ENCODE results near the gene CD300LG. TPM values are rescaled to one million over a fixed set of nuclear protein-coding genes. Genes with fewer than 3 reads are reported as not detected.

The CD300LG gene
- total and polyA plus RNA-seq, 2 experiments from 2014 or later, result not detected

DNA sequence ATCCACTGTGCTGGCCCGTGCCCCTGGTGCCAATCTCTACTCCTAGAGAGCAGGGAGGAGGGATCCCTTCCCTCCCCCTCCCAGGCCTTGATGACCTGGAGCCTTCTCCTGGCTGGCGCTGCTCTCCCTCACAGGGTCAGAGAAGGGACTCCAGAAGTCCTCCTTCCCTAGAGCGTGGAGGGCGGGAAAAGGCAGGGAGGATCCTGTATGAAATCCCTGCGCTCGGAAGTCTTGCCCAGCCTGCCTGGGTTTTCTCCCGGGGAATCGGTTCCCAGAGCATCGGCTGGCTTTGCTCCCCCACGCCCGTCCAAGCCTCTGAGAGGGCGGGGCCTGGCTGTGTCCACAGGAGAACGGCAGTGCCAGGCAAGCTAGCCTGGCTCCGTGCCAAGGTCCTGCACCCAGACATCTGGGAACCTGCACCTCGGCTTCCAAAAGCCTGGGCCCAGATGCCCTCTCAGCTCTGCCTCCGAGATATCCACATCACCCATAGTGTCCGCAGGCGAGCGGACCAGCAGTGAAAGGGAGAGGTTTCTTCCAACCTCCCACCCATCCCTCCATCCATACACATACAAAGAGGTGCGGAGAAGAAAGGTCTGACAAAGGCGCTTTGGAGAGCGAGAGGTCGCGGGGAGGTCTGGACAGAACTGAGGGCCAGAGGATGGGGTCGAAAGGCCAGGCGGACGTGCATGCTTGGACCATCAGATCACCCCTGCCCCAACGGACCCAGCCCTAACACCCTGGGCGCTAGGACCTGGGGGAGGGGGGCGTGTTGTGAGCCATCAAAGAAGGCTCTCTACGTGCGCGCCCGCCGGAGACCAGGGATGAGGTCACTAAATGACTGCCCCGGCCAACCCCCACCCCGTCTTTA, 59.2 kb downstream of the CD300LG start:
- Mint-ChIP-seq H3K36me3 (ENCODE audit: low read depth) (no peaks in the 10 kb centered on the region), H3K27me3 (ENCODE audit: insufficient read depth, low read depth, poor library complexity) (peaks cover 35% of the 10 kb centered on the region), H3K4me3 (peak overlapping the region; percentile 72), H3K27ac (no peak overlapping the region), H3K9me3 (no peaks in the 10 kb centered on the region), H3K4me1 (peaks cover 33% of the 10 kb centered on the region)
- Histone ChIP-seq H3K4me3 (peak overlapping the region; percentile 90), H3F3A (replicated peaks; ENCODE audit: low read depth) (no peaks in the 10 kb centered on the region), H3K4me1 (ENCODE audit: insufficient read depth) (peaks cover 33% of the 10 kb centered on the region), H3K79me2 (replicated peaks; ENCODE audit: insufficient read depth) (no peaks in the 10 kb centered on the region), H3K27ac (ENCODE audit: low read depth) (no peak overlapping the region), H3K36me3 (ENCODE audit: insufficient read depth) (no peaks in the 10 kb centered on the region), H2AFZ (peak overlapping the region; percentile 100), H3K4me2 (peak overlapping the region; percentile 99), H4K20me1 (replicated peaks; ENCODE audit: insufficient read depth) (no peaks in the 10 kb centered on the region; the same call in 1 of the 2 replicates), H3K27me3 (ENCODE audit: insufficient read depth) (peaks cover 57% of the 10 kb centered on the region), H3K9me2 (ENCODE audit: insufficient read depth) (no peaks in the 10 kb centered on the region)
- ATAC-seq, result peak; percentile 75
- DNase-seq (ENCODE audit: low spot score), result peak; percentile 96
- no peak for TF ChIP-seq POLR2AphosphoS5 (IDR thresholded peaks at IDR 0.05; ENCODE audit: low read depth)
- TF ChIP-seq, protein P1, sequence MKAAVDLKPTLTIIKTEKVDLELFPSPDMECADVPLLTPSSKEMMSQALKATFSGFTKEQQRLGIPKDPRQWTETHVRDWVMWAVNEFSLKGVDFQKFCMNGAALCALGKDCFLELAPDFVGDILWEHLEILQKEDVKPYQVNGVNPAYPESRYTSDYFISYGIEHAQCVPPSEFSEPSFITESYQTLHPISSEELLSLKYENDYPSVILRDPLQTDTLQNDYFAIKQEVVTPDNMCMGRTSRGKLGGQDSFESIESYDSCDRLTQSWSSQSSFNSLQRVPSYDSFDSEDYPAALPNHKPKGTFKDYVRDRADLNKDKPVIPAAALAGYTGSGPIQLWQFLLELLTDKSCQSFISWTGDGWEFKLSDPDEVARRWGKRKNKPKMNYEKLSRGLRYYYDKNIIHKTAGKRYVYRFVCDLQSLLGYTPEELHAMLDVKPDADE (IDR thresholded peaks at IDR 0.05), result no peak
- TF ChIP-seq, protein P2, sequence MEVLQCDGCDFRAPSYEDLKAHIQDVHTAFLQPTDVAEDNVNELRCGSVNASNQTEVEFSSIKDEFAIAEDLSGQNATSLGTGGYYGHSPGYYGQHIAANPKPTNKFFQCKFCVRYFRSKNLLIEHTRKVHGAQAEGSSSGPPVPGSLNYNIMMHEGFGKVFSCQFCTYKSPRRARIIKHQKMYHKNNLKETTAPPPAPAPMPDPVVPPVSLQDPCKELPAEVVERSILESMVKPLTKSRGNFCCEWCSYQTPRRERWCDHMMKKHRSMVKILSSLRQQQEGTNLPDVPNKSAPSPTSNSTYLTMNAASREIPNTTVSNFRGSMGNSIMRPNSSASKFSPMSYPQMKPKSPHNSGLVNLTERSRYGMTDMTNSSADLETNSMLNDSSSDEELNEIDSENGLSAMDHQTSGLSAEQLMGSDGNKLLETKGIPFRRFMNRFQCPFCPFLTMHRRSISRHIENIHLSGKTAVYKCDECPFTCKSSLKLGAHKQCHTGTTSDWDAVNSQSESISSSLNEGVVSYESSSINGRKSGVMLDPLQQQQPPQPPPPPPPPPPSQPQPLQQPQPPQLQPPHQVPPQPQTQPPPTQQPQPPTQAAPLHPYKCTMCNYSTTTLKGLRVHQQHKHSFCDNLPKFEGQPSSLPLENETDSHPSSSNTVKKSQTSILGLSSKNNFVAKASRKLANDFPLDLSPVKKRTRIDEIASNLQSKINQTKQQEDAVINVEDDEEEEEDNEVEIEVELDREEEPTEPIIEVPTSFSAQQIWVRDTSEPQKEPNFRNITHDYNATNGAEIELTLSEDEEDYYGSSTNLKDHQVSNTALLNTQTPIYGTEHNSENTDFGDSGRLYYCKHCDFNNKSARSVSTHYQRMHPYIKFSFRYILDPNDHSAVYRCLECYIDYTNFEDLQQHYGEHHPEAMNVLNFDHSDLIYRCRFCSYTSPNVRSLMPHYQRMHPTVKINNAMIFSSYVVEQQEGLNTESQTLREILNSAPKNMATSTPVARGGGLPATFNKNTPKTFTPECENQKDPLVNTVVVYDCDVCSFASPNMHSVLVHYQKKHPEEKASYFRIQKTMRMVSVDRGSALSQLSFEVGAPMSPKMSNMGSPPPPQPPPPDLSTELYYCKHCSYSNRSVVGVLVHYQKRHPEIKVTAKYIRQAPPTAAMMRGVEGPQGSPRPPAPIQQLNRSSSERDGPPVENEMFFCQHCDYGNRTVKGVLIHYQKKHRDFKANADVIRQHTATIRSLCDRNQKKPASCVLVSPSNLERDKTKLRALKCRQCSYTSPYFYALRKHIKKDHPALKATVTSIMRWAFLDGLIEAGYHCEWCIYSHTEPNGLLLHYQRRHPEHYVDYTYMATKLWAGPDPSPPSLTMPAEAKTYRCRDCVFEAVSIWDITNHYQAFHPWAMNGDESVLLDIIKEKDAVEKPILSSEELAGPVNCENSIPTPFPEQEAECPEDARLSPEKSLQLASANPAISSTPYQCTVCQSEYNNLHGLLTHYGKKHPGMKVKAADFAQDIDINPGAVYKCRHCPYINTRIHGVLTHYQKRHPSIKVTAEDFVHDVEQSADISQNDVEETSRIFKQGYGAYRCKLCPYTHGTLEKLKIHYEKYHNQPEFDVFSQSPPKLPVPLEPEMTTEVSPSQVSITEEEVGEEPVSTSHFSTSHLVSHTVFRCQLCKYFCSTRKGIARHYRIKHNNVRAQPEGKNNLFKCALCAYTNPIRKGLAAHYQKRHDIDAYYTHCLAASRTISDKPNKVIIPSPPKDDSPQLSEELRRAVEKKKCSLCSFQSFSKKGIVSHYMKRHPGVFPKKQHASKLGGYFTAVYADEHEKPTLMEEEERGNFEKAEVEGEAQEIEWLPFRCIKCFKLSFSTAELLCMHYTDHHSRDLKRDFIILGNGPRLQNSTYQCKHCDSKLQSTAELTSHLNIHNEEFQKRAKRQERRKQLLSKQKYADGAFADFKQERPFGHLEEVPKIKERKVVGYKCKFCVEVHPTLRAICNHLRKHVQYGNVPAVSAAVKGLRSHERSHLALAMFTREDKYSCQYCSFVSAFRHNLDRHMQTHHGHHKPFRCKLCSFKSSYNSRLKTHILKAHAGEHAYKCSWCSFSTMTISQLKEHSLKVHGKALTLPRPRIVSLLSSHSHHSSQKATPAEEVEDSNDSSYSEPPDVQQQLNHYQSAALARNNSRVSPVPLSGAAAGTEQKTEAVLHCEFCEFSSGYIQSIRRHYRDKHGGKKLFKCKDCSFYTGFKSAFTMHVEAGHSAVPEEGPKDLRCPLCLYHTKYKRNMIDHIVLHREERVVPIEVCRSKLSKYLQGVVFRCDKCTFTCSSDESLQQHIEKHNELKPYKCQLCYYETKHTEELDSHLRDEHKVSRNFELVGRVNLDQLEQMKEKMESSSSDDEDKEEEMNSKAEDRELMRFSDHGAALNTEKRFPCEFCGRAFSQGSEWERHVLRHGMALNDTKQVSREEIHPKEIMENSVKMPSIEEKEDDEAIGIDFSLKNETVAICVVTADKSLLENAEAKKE (CRISPR knock-in tag; IDR thresholded peaks at IDR 0.05), result no peak
- TF ChIP-seq ZNF114 (CRISPR knock-in tag; IDR thresholded peaks at IDR 0.05), result no peak
- no peak for TF ChIP-seq ZNF331 (CRISPR knock-in tag; IDR thresholded peaks at IDR 0.05; ENCODE audit: low read depth)
- peak; percentile 79 for TF ChIP-seq CREB1 (CRISPR knock-in tag; IDR thresholded peaks at IDR 0.05; ENCODE audit: low read depth)

All from GM23338 (cell line).